Trophoblast cell (in vitro differentiated cells and primary cell): ENCODE data around the gene INKA1.

Experiments
- DNase-seq, 2 donors: peaks; one replicate each; pipeline ENCODE4 v3.0.0-alpha.2; 2016
- H2AFZ ChIP-seq: 2 replicates; pipeline ENCODE4 v1.6.1; 2013; ENCODE audit warnings: low read length, moderate library complexity, mild to moderate bottlenecking; ENCODE audit not compliant: insufficient read depth, poor library complexity
- H2AK5ac ChIP-seq: 2 replicates; pipeline ENCODE4 v1.6.1; 2013; ENCODE audit warnings: mild to moderate bottlenecking, low read length
- H2BK120ac ChIP-seq: 2 replicates; pipeline ENCODE4 v1.6.1; 2013; ENCODE audit warnings: low read length, mild to moderate bottlenecking, moderate library complexity; ENCODE audit not compliant: insufficient read depth, poor library complexity
- H2BK12ac ChIP-seq: 2 replicates; pipeline ENCODE4 v1.6.1; 2013; ENCODE audit warnings: mild to moderate bottlenecking, low read length, moderate library complexity
- H2BK5ac ChIP-seq: 2 replicates; pipeline ENCODE4 v1.6.1; 2013; ENCODE audit warnings: low read length, low read depth, moderate library complexity, mild to moderate bottlenecking; ENCODE audit not compliant: poor library complexity
- H3K14ac ChIP-seq: 2 replicates; pipeline ENCODE4 v1.6.1; 2013; ENCODE audit warnings: mild to moderate bottlenecking, low read length
- H3K18ac ChIP-seq: 2 replicates; pipeline ENCODE4 v1.6.1; 2013; ENCODE audit warnings: mild to moderate bottlenecking, low read length
- H3K23ac ChIP-seq: 2 replicates; pipeline ENCODE4 v1.6.1; 2013; ENCODE audit warnings: low read length
- H3K27ac ChIP-seq: 2 replicates; pipeline ENCODE4 v1.5.1; 2013; ENCODE audit warnings: low read depth, mild to moderate bottlenecking, inconsistent platforms, low read length, moderate library complexity
- H3K27me3 ChIP-seq: 2 replicates; pipeline ENCODE4 v1.6.1; 2013; ENCODE audit warnings: inconsistent platforms, mild to moderate bottlenecking, low read length, moderate library complexity; ENCODE audit not compliant: insufficient read depth
- H3K36me3 ChIP-seq, 2 experiments: 1 replicate in 1 of 2; 2 replicates in 1 of 2; pipeline ENCODE4 v1.6.1; 2013; ENCODE audit warnings: low read length in 2 of 2, mild to moderate bottlenecking in 2 of 2, moderate library complexity in 1 of 2; ENCODE audit not compliant: insufficient read depth in 2 of 2, control insufficient read depth in 1 of 2
- H3K4ac ChIP-seq: 2 replicates; pipeline ENCODE4 v1.6.1; 2013; ENCODE audit warnings: low read depth, mild to moderate bottlenecking, low read length, moderate library complexity
- H3K4me1 ChIP-seq, 2 experiments: 1 replicate in 1 of 2; 2 replicates in 1 of 2; pipeline ENCODE4 v1.6.1; 2013; ENCODE audit warnings: low read length in 2 of 2, mild to moderate bottlenecking in 2 of 2, moderate library complexity in 1 of 2; ENCODE audit not compliant: insufficient read depth in 2 of 2, control insufficient read depth in 1 of 2
- H3K4me2 ChIP-seq: 2 replicates; pipeline ENCODE4 v1.6.1; 2013; ENCODE audit warnings: inconsistent platforms, mild to moderate bottlenecking, low read length, moderate library complexity
- H3K4me3 ChIP-seq: 2 replicates; pipeline ENCODE4 v1.5.1; 2013; ENCODE audit warnings: mild to moderate bottlenecking, low read depth, low read length, inconsistent platforms
- H3K79me1 ChIP-seq: one replicate; pipeline ENCODE4 v1.6.1; 2013; ENCODE audit warnings: low read length
- H3K79me2 ChIP-seq: 2 replicates; pipeline ENCODE4 v1.6.1; 2013; ENCODE audit warnings: low read length, mild to moderate bottlenecking; ENCODE audit not compliant: control insufficient read depth, insufficient read depth, poor library complexity
- H3K9ac ChIP-seq: 2 replicates; pipeline ENCODE4 v1.6.1; 2013; ENCODE audit warnings: mild to moderate bottlenecking, low read length
- H3K9me3 ChIP-seq: 2 replicates; pipeline ENCODE4 v1.6.1; 2013; ENCODE audit warnings: low read depth, mild to moderate bottlenecking, control low read depth, inconsistent platforms, low read length; ENCODE audit not compliant: insufficient read depth
- H4K12ac ChIP-seq: 2 replicates; pipeline ENCODE4 v1.6.1; 2013; ENCODE audit warnings: low read depth, mild to moderate bottlenecking, low read length, moderate library complexity
- H4K8ac ChIP-seq: 2 replicates; pipeline ENCODE4 v1.6.1; 2013; ENCODE audit warnings: low read depth, mild to moderate bottlenecking, low read length, moderate library complexity
- H4K91ac ChIP-seq: one replicate; pipeline ENCODE4 v1.6.1; 2013; ENCODE audit warnings: low read depth, mild to moderate bottlenecking, low read length, moderate library complexity
- WGBS: extraction: QIAGEN DNeasy Blood & Tissue Kit; methylation state at CpG from one replicate; pipeline ENCODE4 v1.1.7; 2013; ENCODE audit warnings: missing lambda C conversion rate; ENCODE audit not compliant: insufficient read length, insufficient coverage; ENCODE audit errors: extremely low coverage; 5-methylcytosine and 5-hydroxymethylcytosine counted together

The INKA1 gene

GRCh38 chr3:49794926-49795905 lies 7.8 kb upstream of the INKA1 start:
- Histone ChIP-seq H3K27me3 (no peaks in the 10 kb centered on the region), H3K79me1 (no peaks in the 10 kb centered on the region), H4K12ac (no peak overlapping the region), H3K9me3 (peaks cover 10% of the 10 kb centered on the region), H3K9ac (no peak overlapping the region), H3K79me2 (no peaks in the 10 kb centered on the region), H4K8ac (no peak overlapping the region), H2BK5ac (no peak overlapping the region), H3K27ac (no peak overlapping the region), H3K4me1 (peaks cover 5 to 15% of the 10 kb centered on the region in 2 experiments), H3K4me3 (no peak overlapping the region), H3K4me2 (no peak overlapping the region), H3K36me3 (no peaks in the 10 kb centered on the region), H4K91ac (no peak overlapping the region), H3K18ac (no peak overlapping the region), H3K14ac (no peak overlapping the region), H2BK120ac (no peak overlapping the region), H2BK12ac (no peak overlapping the region), H2AK5ac (no peak overlapping the region), H2AFZ (no peak overlapping the region), H3K23ac (no peak overlapping the region), H3K4ac (no peak overlapping the region)
- no peak for DNase-seq
- no CpG with 5 or more reads among the region's 24 CpGs for WGBS

- H3K9ac ChIP-seq, result no peak overlapping the region
- no peak overlapping the region for H4K12ac ChIP-seq
- H3K36me3 ChIP-seq, result no peaks in the 10 kb centered on the region
- no peak overlapping the region for H3K4ac ChIP-seq
- H2AK5ac ChIP-seq, result no peak overlapping the region
- H3K14ac ChIP-seq, result no peak overlapping the region
- H3K4me2 ChIP-seq, result no peak overlapping the region
- no CpG with 5 or more reads among the region's 1 CpG for WGBS
- peaks cover 2 to 5% of the 10 kb centered on the region in 2 experiments for H3K4me1 ChIP-seq
- no peaks in the 10 kb centered on the region for H3K79me2 ChIP-seq
- DNase-seq, result no peak
- no peak overlapping the region for H2BK120ac ChIP-seq
- no peak overlapping the region for H3K18ac ChIP-seq
- no peak overlapping the region for H2BK12ac ChIP-seq
- H2AFZ ChIP-seq, result no peak overlapping the region
- H3K79me1 ChIP-seq, result peaks cover 2% of the 10 kb centered on the region
- no peaks in the 10 kb centered on the region for H3K9me3 ChIP-seq
- no peak overlapping the region for H3K23ac ChIP-seq
- no peaks in the 10 kb centered on the region for H3K27me3 ChIP-seq
- H4K8ac ChIP-seq, result no peak overlapping the region
- H3K27ac ChIP-seq, result no peak overlapping the region
- H3K4me3 ChIP-seq, result no peak overlapping the region
- H2BK5ac ChIP-seq, result no peak overlapping the region
- no peak overlapping the region for H4K91ac ChIP-seq
Observed at GRCh38 chr3:49799105-49799504, 4.0 kb upstream of the INKA1 start.

GRCh38 chr3:49799761-49800160 lies 3.3 kb upstream of the INKA1 start, which contains the start of gene CDHR4:
CDHR4 (minus strand) TSS chr3:49799873; CDS start chr3:49799812, 61 bp downstream.
- no peak within 1 kb of the TSS for H2AFZ ChIP-seq
- no peak within 1 kb of the TSS for H2BK120ac ChIP-seq
- H3K27ac ChIP-seq, result no peak within 1 kb of the TSS
- no peaks in the 10 kb centered on the region for H3K79me2 ChIP-seq
- H3K4me1 ChIP-seq, result peaks cover 8 to 12% of the 10 kb centered on the region in 2 experiments
- H2AK5ac ChIP-seq, result no peak within 1 kb of the TSS
- H3K27me3 ChIP-seq, result no peaks in the 10 kb centered on the region
- H3K18ac ChIP-seq, result no peak within 1 kb of the TSS
- no peak within 1 kb of the TSS for H3K9ac ChIP-seq
- H4K91ac ChIP-seq, result no peak within 1 kb of the TSS
- no CpG with 5 or more reads among the region's 4 CpGs for WGBS
- peak in 1 of 2 donors; percentile 44 for DNase-seq
- H4K12ac ChIP-seq, result no peak within 1 kb of the TSS
- H4K8ac ChIP-seq, result no peak within 1 kb of the TSS
- no peak within 1 kb of the TSS for H3K4me2 ChIP-seq
- H2BK5ac ChIP-seq, result no peak within 1 kb of the TSS
- H3K36me3 ChIP-seq, result no peaks in the 10 kb centered on the region
- peaks cover 2% of the 10 kb centered on the region for H3K79me1 ChIP-seq
- no peak within 1 kb of the TSS for H3K4ac ChIP-seq
- H3K23ac ChIP-seq, result no peak within 1 kb of the TSS
- no peak within 1 kb of the TSS for H3K4me3 ChIP-seq
- H2BK12ac ChIP-seq, result no peak within 1 kb of the TSS
- no peaks in the 10 kb centered on the region for H3K9me3 ChIP-seq
- no peak within 1 kb of the TSS for H3K14ac ChIP-seq

GRCh38 chr3:49801160-49801559 lies 1.9 kb upstream of the INKA1 start:
- no peak overlapping the region for H3K4me3 ChIP-seq
- H3K27me3 ChIP-seq, result no peaks in the 10 kb centered on the region
- no peaks in the 10 kb centered on the region for H3K36me3 ChIP-seq
- H4K91ac ChIP-seq, result no peak overlapping the region
- H2BK12ac ChIP-seq, result no peak overlapping the region
- no peak overlapping the region for H3K9ac ChIP-seq
- H3K4me2 ChIP-seq, result no peak overlapping the region
- no peaks in the 10 kb centered on the region for H3K79me2 ChIP-seq
- no peak overlapping the region for H2BK120ac ChIP-seq
- no peak overlapping the region for H4K8ac ChIP-seq
- DNase-seq, result no peak
- no peak overlapping the region for H4K12ac ChIP-seq
- no peak overlapping the region for H3K27ac ChIP-seq
- peaks cover 19 to 24% of the 10 kb centered on the region in 2 experiments for H3K4me1 ChIP-seq
- H3K79me1 ChIP-seq, result peaks cover 7% of the 10 kb centered on the region
- H3K14ac ChIP-seq, result no peak overlapping the region
- no CpG with 5 or more reads among the region's 2 CpGs for WGBS
- no peak overlapping the region for H3K18ac ChIP-seq
- no peak overlapping the region for H2AFZ ChIP-seq
- H2AK5ac ChIP-seq, result no peak overlapping the region
- H3K23ac ChIP-seq, result no peak overlapping the region
- H2BK5ac ChIP-seq, result no peak overlapping the region
- H3K9me3 ChIP-seq, result no peaks in the 10 kb centered on the region
- no peak overlapping the region for H3K4ac ChIP-seq
